ENCODE measurements around the gene CCNC.

DNA sequence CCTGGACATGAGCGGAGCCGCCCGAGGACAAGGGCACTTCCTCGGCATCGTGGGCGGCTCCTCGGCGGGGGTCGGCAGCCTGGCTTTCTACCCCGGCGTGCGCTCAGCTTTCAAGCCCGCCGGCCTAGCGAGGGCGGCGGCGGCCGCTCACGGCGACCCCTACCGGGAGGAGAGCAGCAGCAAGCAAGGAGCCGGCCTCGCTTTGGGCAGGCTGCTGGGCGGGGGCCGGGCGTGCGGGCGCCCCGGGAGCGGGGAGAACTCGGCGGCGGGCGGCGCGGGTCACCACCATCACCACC lies 44.9 kb upstream of the CCNC start:
- TF ChIP-seq SALL1 (CRISPR knock-in tag; IDR thresholded peaks at IDR 0.05) (no peak), E2F1 (CRISPR knock-in tag; IDR thresholded peaks at IDR 0.05) (no peak), ZFP62 (CRISPR knock-in tag; IDR thresholded peaks at IDR 0.05) (no peak), ZNF572 (CRISPR knock-in tag; IDR thresholded peaks at IDR 0.05) (no peak), EP300 (IDR thresholded peaks at IDR 0.05; ENCODE audit: low read depth in 2 of 2, low read length in 2 of 2) (no peak), EP300 (CRISPR knock-in tag; IDR thresholded peaks at IDR 0.05; ENCODE audit: borderline replicate concordance) (no peak), ARID4A (CRISPR knock-in tag; IDR thresholded peaks at IDR 0.05; ENCODE audit: borderline replicate concordance) (no peak), REST (IDR thresholded peaks at IDR 0.05; ENCODE audit: borderline replicate concordance in 1 of 2, low read depth in 1 of 2, low read length in 2 of 2) (no peak), IKZF1 (IDR thresholded peaks at IDR 0.05) (no peak), BHLHE40 (IDR thresholded peaks at IDR 0.05; ENCODE audit: low read length) (no peak), YY1 (IDR thresholded peaks at IDR 0.05; ENCODE audit: insufficient read depth, insufficient replicate concordance, low read depth, low read length) (no peak)
- TF ChIP-seq, protein P1, sequence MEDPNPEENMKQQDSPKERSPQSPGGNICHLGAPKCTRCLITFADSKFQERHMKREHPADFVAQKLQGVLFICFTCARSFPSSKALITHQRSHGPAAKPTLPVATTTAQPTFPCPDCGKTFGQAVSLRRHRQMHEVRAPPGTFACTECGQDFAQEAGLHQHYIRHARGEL (CRISPR knock-in tag; IDR thresholded peaks at IDR 0.05), result no peak
